HEK293 (cell line): ENCODE measurements around the gene ACTRT2.

Experiments used
- CTCF ChIA-PET: fragments of 350-600 bp; formaldehyde crosslinking; extraction: SDS; loops from one replicate; lab custom pipeline; 2021; ENCODE audit warnings: antibody characterized with exemption; lab: Yijun Ruan, JAX
- POLR2A ChIA-PET: fragments of 300-600 bp; formaldehyde crosslinking; extraction: SDS; loops from one replicate; lab custom pipeline; 2020; ENCODE audit warnings: antibody characterized with exemption, inconsistent platforms; lab: Yijun Ruan, JAX
- H3K27ac ChIP-seq: fragments of 200-500 bp; sonication (Bioruptor generic); 2 replicates; pipeline ENCODE4 v1.5.1; 2014; ENCODE audit warnings: low read depth, low read length, control low read depth, inconsistent platforms; ENCODE audit errors: extremely low read depth
- H3K36me3 ChIP-seq, 2 experiments: fragments of 200-500 bp in 1 of 2; sonication (Bioruptor generic) in 1 of 2; 1 replicate in 1 of 2; 2 replicates in 1 of 2; pipeline ENCODE4 v1.5.1; 2014 to 2017; ENCODE audit warnings: inconsistent platforms in 2 of 2, low read length in 2 of 2; ENCODE audit not compliant: control insufficient read depth in 2 of 2, insufficient read depth in 1 of 2
- H3K4me1 ChIP-seq: fragments of 200-500 bp; sonication (Bioruptor generic); 2 replicates; pipeline ENCODE4 v1.5.1; 2014; ENCODE audit warnings: mild to moderate bottlenecking, low read length, inconsistent platforms; ENCODE audit not compliant: control insufficient read depth, insufficient read depth
- H3K4me3 ChIP-seq: 2 replicates; pipeline ENCODE4 v1.5.1; 2011; ENCODE audit warnings: low read depth, mild to moderate bottlenecking, control low read depth, low read length, moderate library complexity
- H3K9me3 ChIP-seq: fragments of 200-500 bp; sonication (Bioruptor generic); 2 replicates; pipeline ENCODE4 v1.5.1; 2014; ENCODE audit warnings: low read depth, low read length, inconsistent platforms; ENCODE audit not compliant: control insufficient read depth, insufficient read depth
- BCL11B ChIP-seq: fragments of 450-650 bp; formaldehyde crosslinking; IDR thresholded peaks from 2 replicates; pipeline ENCODE4 v1.5.1; 2016; ENCODE audit warnings: low read depth, missing biosample characterization, missing genetic modification characterization
- EGR2 ChIP-seq: fragments of 450-650 bp; formaldehyde crosslinking; IDR thresholded peaks from 2 replicates; pipeline ENCODE4 v1.5.1; 2016; ENCODE audit warnings: low read depth, missing biosample characterization, missing genetic modification characterization
- ELK4 ChIP-seq: IDR thresholded peaks from 2 replicates; pipeline ENCODE4 v1.6.1; 2011; ENCODE audit warnings: mild to moderate bottlenecking, low read depth, low read length, borderline replicate concordance
- FEZF1 ChIP-seq: fragments of 450-650 bp; formaldehyde crosslinking; IDR thresholded peaks from 2 replicates; pipeline ENCODE4 v1.5.1; 2016; ENCODE audit warnings: missing biosample characterization, missing genetic modification characterization
- HOXA7 ChIP-seq: sonication (generic); formaldehyde crosslinking; IDR thresholded peaks from 2 replicates; pipeline ENCODE4 v1.8.1; 2022; ENCODE audit warnings: missing genetic modification reagents, borderline replicate concordance
- HOXD13 ChIP-seq: sonication (generic); formaldehyde crosslinking; IDR thresholded peaks from 2 replicates; pipeline ENCODE4 v1.8.0; 2022; ENCODE audit warnings: missing genetic modification reagents, borderline replicate concordance
- MZF1 ChIP-seq: fragments of 450-650 bp; formaldehyde crosslinking; IDR thresholded peaks from 2 replicates; pipeline ENCODE4 v1.5.1; 2017; ENCODE audit warnings: missing biosample characterization, missing genetic modification characterization, borderline replicate concordance
- PBX3 ChIP-seq: sonication (generic); formaldehyde crosslinking; IDR thresholded peaks from 2 replicates; pipeline ENCODE4 v1.8.1; 2022; ENCODE audit warnings: mild to moderate bottlenecking, moderate library complexity, missing genetic modification reagents
- SP3 ChIP-seq: fragments of 450-650 bp; formaldehyde crosslinking; IDR thresholded peaks from 2 replicates; pipeline ENCODE4 v1.5.1; 2016; ENCODE audit warnings: missing biosample characterization, missing genetic modification characterization
- WT1 ChIP-seq: fragments of 450-650 bp; formaldehyde crosslinking; IDR thresholded peaks from 2 replicates; pipeline ENCODE4 v1.5.1; 2016; ENCODE audit warnings: missing biosample characterization, missing genetic modification characterization
- ZBTB8A ChIP-seq: fragments of 450-650 bp; formaldehyde crosslinking; IDR thresholded peaks from 2 replicates; pipeline ENCODE4 v1.5.1; 2016; ENCODE audit warnings: missing biosample characterization, missing genetic modification characterization
- ZFP3 ChIP-seq: fragments of 450-650 bp; formaldehyde crosslinking; IDR thresholded peaks from 2 replicates; pipeline ENCODE4 v1.5.1; 2016; ENCODE audit warnings: low read depth, missing biosample characterization, missing genetic modification characterization
- ZFP69B ChIP-seq: fragments of 450-650 bp; formaldehyde crosslinking; IDR thresholded peaks from 2 replicates; pipeline ENCODE4 v1.5.1; 2016; ENCODE audit warnings: missing biosample characterization, missing genetic modification characterization
- ZNF175 ChIP-seq: fragments of 450-650 bp; formaldehyde crosslinking; IDR thresholded peaks from 2 replicates; pipeline ENCODE4 v1.5.1; 2016; ENCODE audit warnings: missing biosample characterization, missing genetic modification characterization
- ZNF248 ChIP-seq: fragments of 450-650 bp; formaldehyde crosslinking; IDR thresholded peaks from 2 replicates; pipeline ENCODE4 v1.5.1; 2017; ENCODE audit warnings: missing biosample characterization, missing genetic modification characterization
- ZNF274 ChIP-seq, 2 experiments: fragments of 200-500 bp in 1 of 2; fragments of 450-650 bp in 1 of 2; sonication (Bioruptor generic) in 1 of 2; formaldehyde crosslinking in 1 of 2; IDR thresholded peaks; 2 replicates each; pipeline versions ENCODE4 v1.5.1 to v1.6.1; 2014 to 2016; ENCODE audit warnings: borderline replicate concordance in 1 of 2, inconsistent platforms in 1 of 2, low read length in 1 of 2, missing biosample characterization in 1 of 2, missing genetic modification characterization in 1 of 2
- ZNF292 ChIP-seq: fragments of 450-650 bp; formaldehyde crosslinking; IDR thresholded peaks from 2 replicates; pipeline ENCODE4 v1.5.1; 2016; ENCODE audit warnings: low read depth, missing biosample characterization, missing genetic modification characterization, borderline replicate concordance
- ZNF341 ChIP-seq: fragments of 450-650 bp; formaldehyde crosslinking; IDR thresholded peaks from 2 replicates; pipeline ENCODE4; 2016; ENCODE audit warnings: low read depth, missing biosample characterization, missing genetic modification characterization
- ZNF398 ChIP-seq: fragments of 450-650 bp; formaldehyde crosslinking; IDR thresholded peaks from 2 replicates; pipeline ENCODE4 v1.5.1; 2017; ENCODE audit warnings: missing biosample characterization, missing genetic modification characterization
- ZNF510 ChIP-seq: fragments of 450-650 bp; formaldehyde crosslinking; IDR thresholded peaks from 2 replicates; pipeline ENCODE4 v1.5.1; 2018; ENCODE audit warnings: mild to moderate bottlenecking, missing genetic modification characterization, missing biosample characterization; ENCODE audit not compliant: insufficient replicate concordance
- ZNF555 ChIP-seq: fragments of 450-650 bp; formaldehyde crosslinking; conservative IDR thresholded peaks from 2 replicates; pipeline ENCODE4 v1.5.1; 2017; ENCODE audit warnings: missing biosample characterization, mild to moderate bottlenecking, missing genetic modification characterization, inconsistent platforms
- ZNF561 ChIP-seq: fragments of 450-650 bp; IDR thresholded peaks from 2 replicates; pipeline ENCODE4 v1.5.1; 2018; ENCODE audit warnings: missing biosample characterization, missing genetic modification characterization, borderline replicate concordance
- ZNF610 ChIP-seq: fragments of 450-650 bp; formaldehyde crosslinking; IDR thresholded peaks from 2 replicates; pipeline ENCODE4 v1.5.1; 2016; ENCODE audit warnings: missing biosample characterization, missing genetic modification characterization, borderline replicate concordance
- ZNF707 ChIP-seq: fragments of 450-650 bp; formaldehyde crosslinking; IDR thresholded peaks from 2 replicates; pipeline ENCODE4 v1.5.1; 2016; ENCODE audit warnings: missing biosample characterization, missing genetic modification characterization
- ZNF768 ChIP-seq: fragments of 450-650 bp; formaldehyde crosslinking; IDR thresholded peaks from 2 replicates; pipeline ENCODE4 v1.5.1; 2018; ENCODE audit warnings: missing biosample characterization, mild to moderate bottlenecking, missing genetic modification characterization
- ZXDB ChIP-seq: fragments of 450-650 bp; formaldehyde crosslinking; IDR thresholded peaks from 2 replicates; pipeline ENCODE4 v1.5.1; 2016; ENCODE audit warnings: missing biosample characterization, missing genetic modification characterization

Gene ACTRT2

GRCh38 chr1:3018576-3018975 is 2.7 kb upstream of the ACTRT2 start:
- Histone ChIP-seq H3K27ac (no peak overlapping the region), H3K36me3 (no peaks in the 10 kb centered on the region), H3K4me3 (no peak overlapping the region), H3K9me3 (no peaks in the 10 kb centered on the region), H3K4me1 (no peaks in the 10 kb centered on the region)
- ChIA-PET POLR2A (no interaction called here), CTCF (interaction anchor here (0.7 kb wide), 1 partner anchor 523 kb away, joined by 3 read pairs; no protein-coding TSS in a partner anchor)
- no peak for TF ChIP-seq HOXA7 (CRISPR knock-in tag)
- TF ChIP-seq WT1 (tag by site-specific recombination), result no peak
- no peak for TF ChIP-seq PBX3 (CRISPR knock-in tag)
- no peak for TF ChIP-seq SP3 (tag by site-specific recombination)
- TF ChIP-seq ZFP69B, result no peak
- no peak for TF ChIP-seq ZNF555 (tag by site-specific recombination)
- no peak for TF ChIP-seq ELK4
- no peak for TF ChIP-seq ZNF768
- TF ChIP-seq ZNF707 (tag by site-specific recombination), result no peak

GRCh38 chr1:3019007-3019515 is 2.2 kb upstream of the ACTRT2 start:
- H3K9me3 ChIP-seq, result no peaks in the 10 kb centered on the region
- no peaks in the 10 kb centered on the region for H3K36me3 ChIP-seq
- no peak overlapping the region for H3K27ac ChIP-seq
- H3K4me1 ChIP-seq, result no peaks in the 10 kb centered on the region
- CTCF ChIA-PET, result interaction anchor here (0.7 kb wide), 1 partner anchor 522 kb away, joined by 3 read pairs; no protein-coding TSS in a partner anchor
- TF ChIP-seq FEZF1 (tag by site-specific recombination), result no peak
- TF ChIP-seq BCL11B (tag by site-specific recombination), result no peak
- TF ChIP-seq EGR2, result no peak
- TF ChIP-seq ZNF248, result no peak
- no peak for TF ChIP-seq ZBTB8A (tag by site-specific recombination)
- no peak for TF ChIP-seq ZNF555 (tag by site-specific recombination)
- no peak for TF ChIP-seq ZNF610 (tag by site-specific recombination)
- no peak for TF ChIP-seq ZNF561
- no peak for TF ChIP-seq MZF1 (tag by site-specific recombination)
- no peak for TF ChIP-seq ZFP3 (tag by site-specific recombination)
- TF ChIP-seq ZNF398 (tag by site-specific recombination), result no peak
- TF ChIP-seq ZNF292 (tag by site-specific recombination), result no peak
- TF ChIP-seq ZNF274 (IDR thresholded peaks at IDR 0.05; ENCODE audit: low read length), result no peak
- TF ChIP-seq ZNF274 (tag by site-specific recombination; IDR thresholded peaks at IDR 0.05; ENCODE audit: borderline replicate concordance), result no peak
- TF ChIP-seq ZXDB (tag by site-specific recombination), result no peak
- TF ChIP-seq ZNF341, result no peak
- TF ChIP-seq ZNF175, result no peak
- TF ChIP-seq HOXD13, result no peak
- TF ChIP-seq ZNF510 (tag by site-specific recombination), result no peak
- H3K4me3 ChIP-seq, result no peak overlapping the region
- POLR2A ChIA-PET, result no interaction called here
